Thyroid gland (tissue), 4 donors: ENCODE measurements around the gene GMEB2.

Experiments used
- POLR2A ChIP-seq, 2 donors: fragments of 450-650 bp; IDR thresholded peaks; one replicate each; pipeline ENCODE4 v1.6.1; 2017; ENCODE audit warnings: antibody characterized with exemption in 2 of 2, mild to moderate bottlenecking in 2 of 2, moderate library complexity in 1 of 2
- TF ChIP-seq, protein P1 (sequence below), 6 experiments: fragments of 200-600 bp in 3 of 6; fragments of 450-650 bp in 3 of 6; sonication (generic) in 3 of 6; IDR thresholded peaks; one replicate each; pipeline ENCODE4 v1.5.1; 2016 to 2019; ENCODE audit warnings: antibody characterized with exemption in 6 of 6, mild to moderate bottlenecking in 2 of 6, inconsistent platforms in 1 of 6, moderate library complexity in 1 of 6

- TF ChIP-seq, protein P1, sequence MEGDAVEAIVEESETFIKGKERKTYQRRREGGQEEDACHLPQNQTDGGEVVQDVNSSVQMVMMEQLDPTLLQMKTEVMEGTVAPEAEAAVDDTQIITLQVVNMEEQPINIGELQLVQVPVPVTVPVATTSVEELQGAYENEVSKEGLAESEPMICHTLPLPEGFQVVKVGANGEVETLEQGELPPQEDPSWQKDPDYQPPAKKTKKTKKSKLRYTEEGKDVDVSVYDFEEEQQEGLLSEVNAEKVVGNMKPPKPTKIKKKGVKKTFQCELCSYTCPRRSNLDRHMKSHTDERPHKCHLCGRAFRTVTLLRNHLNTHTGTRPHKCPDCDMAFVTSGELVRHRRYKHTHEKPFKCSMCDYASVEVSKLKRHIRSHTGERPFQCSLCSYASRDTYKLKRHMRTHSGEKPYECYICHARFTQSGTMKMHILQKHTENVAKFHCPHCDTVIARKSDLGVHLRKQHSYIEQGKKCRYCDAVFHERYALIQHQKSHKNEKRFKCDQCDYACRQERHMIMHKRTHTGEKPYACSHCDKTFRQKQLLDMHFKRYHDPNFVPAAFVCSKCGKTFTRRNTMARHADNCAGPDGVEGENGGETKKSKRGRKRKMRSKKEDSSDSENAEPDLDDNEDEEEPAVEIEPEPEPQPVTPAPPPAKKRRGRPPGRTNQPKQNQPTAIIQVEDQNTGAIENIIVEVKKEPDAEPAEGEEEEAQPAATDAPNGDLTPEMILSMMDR (IDR thresholded peaks at IDR 0.05) = no peak
- TF ChIP-seq POLR2A (IDR thresholded peaks at IDR 0.05) = no peak
Measured at GRCh38 chr20:63560856-63561609, 65.9 kb downstream of the GMEB2 start.
